DND-41 (cell line): ENCODE data around the gene GRIK2.

Experiments used
- ATAC-seq: fragments of 200-7000 bp; cut with Tn5 transposase; 3 replicates; pipeline ENCODE4 v1.9.1; 2021; ENCODE audit warnings: low read depth; ENCODE audit not compliant: insufficient read depth
- DNase-seq: peaks from one replicate; pipeline ENCODE4 v3.0.0-alpha.2; 2020
- H2AFZ ChIP-seq: 2 replicates; pipeline ENCODE4 v1.6.0; 2012; ENCODE audit warnings: low read depth, low read length
- H3K27ac ChIP-seq: 2 replicates; pipeline ENCODE4 v1.5.1; 2012; ENCODE audit warnings: low read length, inconsistent platforms
- H3K27me3 ChIP-seq: fragments of 200-600 bp; sonication (generic); 2 replicates; pipeline ENCODE4 v1.6.0; 2012; ENCODE audit warnings: low read length, mild to moderate bottlenecking, inconsistent platforms; ENCODE audit not compliant: insufficient read depth, poor library complexity
- H3K36me3 ChIP-seq: 2 replicates; pipeline ENCODE4 v1.5.1; 2012; ENCODE audit warnings: low read length, inconsistent platforms; ENCODE audit not compliant: insufficient read depth
- H3K4me1 ChIP-seq: 2 replicates; pipeline ENCODE4 v1.5.1; 2012; ENCODE audit warnings: mild to moderate bottlenecking, low read length; ENCODE audit not compliant: insufficient read depth
- H3K4me2 ChIP-seq: 2 replicates; pipeline ENCODE4 v1.6.0; 2012; ENCODE audit warnings: mild to moderate bottlenecking, moderate library complexity, low read length, inconsistent platforms; ENCODE audit not compliant: insufficient read depth
- H3K4me3 ChIP-seq, 2 experiments: fragments of 200-600 bp in 1 of 2; shearing (Covaris generic) in 1 of 2; 2 replicates each; pipeline ENCODE4 v1.5.1; 2012 to 2016; ENCODE audit warnings: inconsistent platforms in 2 of 2, low read length in 2 of 2, mild to moderate bottlenecking in 2 of 2, low read depth in 1 of 2, moderate library complexity in 1 of 2
- H3K79me2 ChIP-seq: 2 replicates; pipeline ENCODE4 v1.6.0; 2012; ENCODE audit warnings: low read length, inconsistent platforms; ENCODE audit not compliant: insufficient read depth
- H3K9ac ChIP-seq: 2 replicates; pipeline ENCODE4 v1.6.0; 2012; ENCODE audit warnings: low read depth, mild to moderate bottlenecking, inconsistent platforms, low read length, moderate library complexity
- H3K9me3 ChIP-seq: 2 replicates; pipeline ENCODE4 v1.5.1; 2012; ENCODE audit warnings: low read length, moderate library complexity, mild to moderate bottlenecking, inconsistent platforms; ENCODE audit not compliant: insufficient read depth, severe bottlenecking
- H4K20me1 ChIP-seq: 2 replicates; pipeline ENCODE4 v1.6.0; 2012; ENCODE audit warnings: low read length; ENCODE audit not compliant: insufficient read depth
- CTCF ChIP-seq: IDR thresholded peaks from 2 replicates; pipeline ENCODE4 v1.5.1; 2012; ENCODE audit warnings: borderline replicate concordance, low read length, moderate library complexity, mild to moderate bottlenecking; ENCODE audit not compliant: poor library complexity, severe bottlenecking; ENCODE audit errors: extremely low read depth
- EZH2 ChIP-seq: IDR thresholded peaks from 3 replicates; pipeline ENCODE4 v1.6.1; 2012; ENCODE audit warnings: borderline replicate concordance, low read depth, mild to moderate bottlenecking, moderate library complexity, low read length, inconsistent platforms; ENCODE audit not compliant: severe bottlenecking

Gene GRIK2

GRCh38 chr6:101806241-101806640 lies 412.7 kb downstream of the GRIK2 start:
- no peaks in the 10 kb centered on the region for H3K27me3 ChIP-seq
- H3K4me3 ChIP-seq: no peak overlapping the region
- no peak overlapping the region for H3K9ac ChIP-seq
- TF ChIP-seq CTCF: no peak
- TF ChIP-seq EZH2: no peak
- H3K4me1 ChIP-seq: no peaks in the 10 kb centered on the region
- DNase-seq (no peak), ATAC-seq (no peak)
- no peak overlapping the region for H3K27ac ChIP-seq
- H3K36me3 ChIP-seq: no peaks in the 10 kb centered on the region
- no peaks in the 10 kb centered on the region for H4K20me1 ChIP-seq
- no peaks in the 10 kb centered on the region for H3K9me3 ChIP-seq
- H3K4me2 ChIP-seq: no peak overlapping the region
- H3K79me2 ChIP-seq: no peaks in the 10 kb centered on the region
- H2AFZ ChIP-seq: no peak overlapping the region

- ATAC-seq (no peak), DNase-seq (no peak)
- TF ChIP-seq EZH2 (no peak), CTCF (no peak)
- Histone ChIP-seq H3K4me2 (no peak overlapping the region), H3K27ac (no peak overlapping the region), H4K20me1 (no peaks in the 10 kb centered on the region), H3K27me3 (no peaks in the 10 kb centered on the region), H2AFZ (no peak overlapping the region), H3K9ac (no peak overlapping the region), H3K79me2 (no peaks in the 10 kb centered on the region), H3K4me1 (no peaks in the 10 kb centered on the region), H3K4me3 (no peak overlapping the region), H3K36me3 (no peaks in the 10 kb centered on the region), H3K9me3 (no peaks in the 10 kb centered on the region)
Measured at GRCh38 chr6:101811108-101811507, 417.6 kb downstream of the GRIK2 start.

- no peaks in the 10 kb centered on the region for H3K27me3 ChIP-seq
- TF ChIP-seq CTCF: no peak
- TF ChIP-seq EZH2: no peak
- H3K27ac ChIP-seq: no peak overlapping the region
- H2AFZ ChIP-seq: no peak overlapping the region
- H3K9ac ChIP-seq: no peak overlapping the region
- no peak overlapping the region for H3K4me2 ChIP-seq
- DNase-seq (no peak), ATAC-seq (no peak)
- no peaks in the 10 kb centered on the region for H3K79me2 ChIP-seq
- no peaks in the 10 kb centered on the region for H3K36me3 ChIP-seq
- H3K4me1 ChIP-seq: no peaks in the 10 kb centered on the region
- no peak overlapping the region for H3K4me3 ChIP-seq
- no peaks in the 10 kb centered on the region for H4K20me1 ChIP-seq
- no peaks in the 10 kb centered on the region for H3K9me3 ChIP-seq
Measured at GRCh38 chr6:101816716-101817115, 423.2 kb downstream of the GRIK2 start.

- no peak overlapping the region for H3K4me3 ChIP-seq
- no peak overlapping the region for H3K27ac ChIP-seq
- no peaks in the 10 kb centered on the region for H3K4me1 ChIP-seq
- H3K79me2 ChIP-seq: no peaks in the 10 kb centered on the region
- no peak overlapping the region for H3K9ac ChIP-seq
- no peaks in the 10 kb centered on the region for H3K36me3 ChIP-seq
- no peaks in the 10 kb centered on the region for H3K27me3 ChIP-seq
- no peak for ATAC-seq
- no peaks in the 10 kb centered on the region for H3K9me3 ChIP-seq
- no peak for TF ChIP-seq EZH2
- TF ChIP-seq CTCF: no peak
- DNase-seq: no peak
- H4K20me1 ChIP-seq: no peaks in the 10 kb centered on the region
- no peak overlapping the region for H3K4me2 ChIP-seq
- H2AFZ ChIP-seq: no peak overlapping the region
Measured at GRCh38 chr6:101818051-101818450, 424.5 kb downstream of the GRIK2 start.
